Activated CD4-positive, alpha-beta memory T cell treated with anti-CD3 and anti-CD28 coated beads for 36 hours (primary cell): ENCODE measurements around the gene LYZ. TPM values are rescaled to one million over a fixed set of nuclear protein-coding genes. Genes with fewer than 3 reads are reported as not detected.
A peak's percentile ranks its signal among the peaks of the same experiment; 100 is the strongest.

Experiments
- CTCF ChIA-PET: fragments of 350-600 bp; sonication (Branson Sonifier 250); formaldehyde crosslinking; loops from one replicate; lab custom pipeline; 2021; ENCODE audit warnings: antibody characterized with exemption, inconsistent platforms; lab: Charles Lee
- POLR2A ChIA-PET: fragments of 350-600 bp; sonication (Branson Sonifier 250); formaldehyde crosslinking; loops from one replicate; lab custom pipeline; 2021; ENCODE audit warnings: antibody characterized with exemption; lab: Charles Lee
- DNase-seq: peaks from one replicate; pipeline ENCODE4 v3.0.0-alpha.2; 2020
- H3K27ac Mint-ChIP-seq: one replicate; pipeline ENCODE4 v1.8.0; 2021; ENCODE audit warnings: mixed read lengths
- H3K27me3 Mint-ChIP-seq: one replicate; pipeline ENCODE4 v1.8.0; 2021; ENCODE audit warnings: mixed read lengths
- H3K36me3 Mint-ChIP-seq: one replicate; pipeline ENCODE4 v1.8.0; 2021; ENCODE audit warnings: mixed read lengths
- H3K4me1 Mint-ChIP-seq: one replicate; pipeline ENCODE4 v1.8.0; 2021; ENCODE audit warnings: low read depth, mixed read lengths
- H3K4me3 Mint-ChIP-seq: one replicate; pipeline ENCODE4 v1.8.0; 2021; ENCODE audit warnings: mild to moderate bottlenecking, mixed read lengths
- H3K9me3 Mint-ChIP-seq: one replicate; pipeline ENCODE4 v1.8.0; 2021; ENCODE audit warnings: mixed read lengths
- intact Hi-C: fragments of 100-400 bp; cut with micrococcal nuclease; formaldehyde crosslinking; loops from one replicate; pipeline ENCODE4 v1.15.1; 2023
- total RNA-seq, 2 experiments: library from RNA; stranded (reverse); gene quantifications; one replicate each; pipeline ENCODE4 v1.2.3, GENCODE V29; 2021

The LYZ gene
- total RNA-seq, 2 experiments from 2014 or later: not detected

DNA sequence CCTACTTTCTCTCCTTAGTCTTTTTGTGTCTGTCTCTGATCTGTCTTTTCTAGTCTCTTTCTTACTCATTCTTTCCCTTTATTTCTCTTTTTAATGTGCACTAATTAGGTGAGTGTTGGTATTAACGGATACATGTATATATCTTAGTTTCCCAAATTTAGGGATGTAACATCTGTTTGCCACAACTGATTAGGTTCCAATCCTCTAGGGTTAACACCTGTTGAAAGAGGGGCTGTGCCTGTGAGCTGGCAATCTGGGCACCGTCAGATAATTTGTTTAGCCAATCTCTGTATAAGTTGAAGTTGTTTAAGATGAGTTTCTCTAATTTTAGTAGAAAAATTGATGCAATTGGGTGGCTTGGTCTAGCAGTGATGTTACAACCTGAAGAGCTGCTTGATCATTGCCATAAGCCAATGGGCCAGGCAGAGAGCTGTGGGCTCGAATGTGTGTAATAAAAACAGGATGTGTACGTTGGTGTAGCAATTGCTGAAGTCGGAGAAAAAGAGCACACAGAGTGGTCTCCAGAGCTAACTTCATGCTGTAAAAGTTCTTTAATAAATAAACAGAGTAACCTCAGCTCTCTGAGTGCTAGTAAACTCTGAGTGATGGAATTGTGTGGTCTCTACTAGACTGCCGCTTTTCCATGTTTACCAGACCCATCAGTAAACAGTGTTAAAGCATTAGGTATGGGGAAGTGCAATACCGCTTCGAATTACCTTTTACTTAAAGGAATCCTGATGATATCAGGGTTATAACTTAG lies 18.3 kb upstream of the LYZ start:
- CTCF ChIA-PET: interaction anchor here (0.8 to 3.2 kb wide), 3 partner anchors 13 to 53 kb away, joined by 3 to 14 read pairs (median 4); no protein-coding TSS in a partner anchor
- DNase-seq: peak; percentile 54
- Mint-ChIP-seq H3K4me1 (peaks cover 53% of the 10 kb centered on the region), H3K9me3 (no peaks in the 10 kb centered on the region), H3K27ac (peak overlapping the region; percentile 88), H3K4me3 (peak overlapping the region; percentile 73), H3K27me3 (no peaks in the 10 kb centered on the region), H3K36me3 (peaks cover 2% of the 10 kb centered on the region)
- intact Hi-C loops: loop anchor here (1.0 to 5.0 kb wide), 3 partner anchors 38 to 255 kb away; partner anchors contain the start of genes CCT2 and CPSF6
- POLR2A ChIA-PET: interaction anchor here (0.9 to 2.3 kb wide), 2 partner anchors 28 to 30 kb away, joined by 3 to 11 read pairs; no protein-coding TSS in a partner anchor

DNA sequence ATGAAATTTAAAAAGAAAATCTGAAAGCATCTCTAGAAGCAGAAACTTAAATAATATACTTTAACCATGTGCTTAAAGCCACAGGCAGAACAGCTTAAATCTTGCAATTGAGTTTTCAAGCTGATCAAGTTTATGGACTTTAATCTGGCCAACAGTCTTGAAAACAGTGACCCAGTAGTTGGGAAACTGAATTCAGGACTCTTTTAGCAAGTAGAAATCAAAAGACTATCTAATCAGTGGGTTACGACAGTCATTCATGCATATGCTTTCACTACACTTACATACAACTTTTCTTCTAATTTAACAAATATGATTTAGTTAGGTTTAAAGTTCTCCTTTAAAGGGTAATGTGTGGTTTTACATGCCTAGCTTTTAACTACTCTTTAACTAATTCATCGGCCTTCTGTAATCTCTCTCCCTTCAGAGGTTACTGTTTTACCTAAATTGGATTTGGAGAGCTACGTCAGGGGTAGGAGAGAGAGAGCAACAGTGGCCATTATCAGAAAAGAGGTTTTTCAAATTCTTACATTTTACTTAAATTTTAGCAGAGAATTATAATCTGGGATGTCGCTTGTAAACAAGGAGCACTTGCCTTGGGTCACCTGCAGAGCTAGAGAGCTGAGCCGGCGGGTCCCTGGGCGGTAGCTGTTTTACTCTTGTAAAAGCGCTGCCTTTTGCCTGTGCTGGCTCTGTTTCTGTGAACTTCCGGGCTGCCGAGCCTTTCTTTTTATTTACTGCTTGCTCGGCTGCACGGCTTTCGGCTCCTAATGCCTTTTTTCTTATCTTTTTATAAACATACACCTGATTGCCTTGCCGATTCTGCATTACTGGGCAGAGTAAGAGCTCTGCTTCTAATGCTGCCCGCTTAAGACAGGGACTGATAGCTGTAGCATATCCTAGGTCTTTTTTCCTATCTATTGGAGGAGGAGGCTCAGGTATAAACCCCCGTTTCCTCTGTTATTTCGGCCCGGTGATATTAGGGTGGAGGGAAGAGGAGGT lies 17.4 kb upstream of the LYZ start:
- Mint-ChIP-seq H3K4me3 (peak overlapping the region; percentile 73), H3K4me1 (peaks cover 53% of the 10 kb centered on the region), H3K9me3 (no peaks in the 10 kb centered on the region), H3K27ac (peak overlapping the region; percentile 88), H3K36me3 (peaks cover 2% of the 10 kb centered on the region), H3K27me3 (no peaks in the 10 kb centered on the region)
- intact Hi-C loops: loop anchor here (1.0 to 2.0 kb wide), 3 partner anchors 29 to 255 kb away; partner anchors contain the start of genes CCT2, CPSF6 and YEATS4
- DNase-seq: peak; percentile 71
- ChIA-PET POLR2A (interaction anchor here (0.7 to 2.3 kb wide), 4 partner anchors 27 to 409 kb away, joined by 3 to 11 read pairs (median 4); no protein-coding TSS in a partner anchor), CTCF (interaction anchor here (0.6 to 3.2 kb wide), 8 partner anchors 12 to 309 kb away, joined by 3 to 14 read pairs (median 4); no protein-coding TSS in a partner anchor)

- ChIA-PET CTCF (interaction anchor here (0.8 to 3.2 kb wide), 5 partner anchors 26 to 309 kb away, joined by 3 to 14 read pairs (median 5); no protein-coding TSS in a partner anchor), POLR2A (interaction anchor here (0.7 to 2.3 kb wide), 3 partner anchors 26 to 408 kb away, joined by 3 to 11 read pairs (median 4); no protein-coding TSS in a partner anchor)
- Mint-ChIP-seq H3K36me3 (peaks cover 2% of the 10 kb centered on the region), H3K9me3 (no peaks in the 10 kb centered on the region), H3K4me1 (peaks cover 53% of the 10 kb centered on the region), H3K27ac (peak overlapping the region; percentile 88), H3K4me3 (peak overlapping the region; percentile 73), H3K27me3 (no peaks in the 10 kb centered on the region)
- intact Hi-C loops: loop anchor here (1.0 to 2.0 kb wide), 2 partner anchors 28 to 93 kb away; partner anchors contain the start of genes CPSF6 and YEATS4
- no peak for DNase-seq
These were observed 16.7 kb upstream of the LYZ start for GRCh38 chr12:69331519-69331908.

DNA sequence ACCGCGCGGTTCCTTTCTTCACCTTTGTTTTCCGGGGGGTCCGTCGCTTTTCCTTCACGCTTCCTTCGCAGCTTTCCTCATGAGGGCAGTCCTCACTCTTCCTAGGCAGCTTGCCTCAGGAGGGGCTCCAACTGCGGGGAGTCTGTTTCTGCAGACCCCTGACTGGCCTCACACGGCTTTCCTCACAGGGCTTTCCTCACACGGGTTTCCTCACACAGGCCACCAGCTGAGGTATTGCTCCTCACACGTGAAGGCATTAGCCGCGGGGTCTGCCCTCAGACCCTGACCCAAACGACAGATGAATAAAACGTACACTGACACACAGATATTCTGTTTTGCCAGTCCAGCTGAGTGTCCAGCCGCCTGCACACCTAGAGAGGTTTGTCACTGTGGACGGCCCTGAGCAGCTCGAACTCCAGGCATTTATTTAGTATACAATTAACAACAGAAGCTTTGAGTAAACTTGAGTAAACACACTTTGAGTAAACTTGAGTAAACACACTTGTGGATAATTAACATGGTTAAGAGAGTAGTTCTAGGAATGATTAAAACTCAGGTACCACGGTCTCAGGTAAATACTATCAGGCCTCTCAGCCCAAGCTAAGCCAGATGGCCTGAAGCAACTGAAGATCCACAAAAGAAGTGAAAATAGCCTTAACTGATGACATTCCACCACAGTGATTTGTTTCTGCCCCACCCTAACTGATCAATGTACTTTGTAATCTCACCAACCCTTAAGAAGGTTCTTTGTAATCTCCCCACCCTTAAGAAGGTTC lies 16.1 kb upstream of the LYZ start:
- Mint-ChIP-seq H3K4me3 (peak overlapping the region; percentile 73), H3K4me1 (peaks cover 53% of the 10 kb centered on the region), H3K36me3 (no peaks in the 10 kb centered on the region)

DNA sequence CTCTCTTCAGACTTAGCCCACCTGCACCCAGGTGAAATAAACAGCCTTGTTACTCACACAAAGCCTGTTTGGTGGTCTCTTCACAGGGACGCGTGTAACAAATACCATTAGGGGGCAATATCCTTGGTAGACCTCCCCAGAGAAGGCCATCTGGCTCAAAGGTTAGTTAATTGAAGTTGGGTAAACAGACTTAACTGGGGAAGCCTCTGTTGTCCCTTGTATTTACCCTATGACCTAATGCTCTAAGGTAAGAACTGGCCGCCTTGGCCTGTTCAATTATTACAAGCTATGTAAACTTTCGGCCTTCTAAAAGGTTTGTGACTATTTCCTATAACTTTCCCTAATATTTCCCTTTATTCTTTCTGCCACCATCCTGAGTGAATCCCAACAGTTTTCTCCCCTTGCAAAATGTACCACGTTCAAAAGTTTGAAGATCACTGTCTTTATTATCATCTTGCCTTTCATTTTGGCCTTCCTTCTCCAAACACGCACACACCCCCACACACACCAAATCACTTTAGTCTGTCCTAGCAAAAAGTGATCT lies 15.3 kb upstream of the LYZ start:
- no peaks in the 10 kb centered on the region for H3K27me3 Mint-ChIP-seq
- no peaks in the 10 kb centered on the region for H3K36me3 Mint-ChIP-seq
- ChIA-PET POLR2A (no interaction called here), CTCF (interaction anchor here (1.2 to 3.2 kb wide), 2 partner anchors 25 kb away, joined by 3 to 14 read pairs; no protein-coding TSS in a partner anchor)
- DNase-seq: no peak
- no peaks in the 10 kb centered on the region for H3K9me3 Mint-ChIP-seq
- intact Hi-C loops: no loop called here
- H3K4me1 Mint-ChIP-seq: peaks cover 51% of the 10 kb centered on the region
- H3K27ac Mint-ChIP-seq: peak overlapping the region; percentile 19
- H3K4me3 Mint-ChIP-seq: no peak overlapping the region

More for the DNA sequence above, 16.1 kb upstream of the LYZ start:
- no peak for DNase-seq
- no peaks in the 10 kb centered on the region for H3K27me3 Mint-ChIP-seq
- ChIA-PET CTCF (interaction anchor here (1.7 to 3.2 kb wide), 2 partner anchors 26 to 239 kb away, joined by 7 to 14 read pairs; no protein-coding TSS in a partner anchor), POLR2A (interaction anchor here (2.3 kb wide), 1 partner anchor 26 kb away, joined by 11 read pairs; no protein-coding TSS in a partner anchor)
- H3K27ac Mint-ChIP-seq: peak overlapping the region; percentile 88
- no peaks in the 10 kb centered on the region for H3K9me3 Mint-ChIP-seq
- intact Hi-C loops: loop anchor here (1.0 to 2.0 kb wide), 2 partner anchors 27 to 93 kb away; partner anchors contain the start of genes CPSF6 and YEATS4

DNA sequence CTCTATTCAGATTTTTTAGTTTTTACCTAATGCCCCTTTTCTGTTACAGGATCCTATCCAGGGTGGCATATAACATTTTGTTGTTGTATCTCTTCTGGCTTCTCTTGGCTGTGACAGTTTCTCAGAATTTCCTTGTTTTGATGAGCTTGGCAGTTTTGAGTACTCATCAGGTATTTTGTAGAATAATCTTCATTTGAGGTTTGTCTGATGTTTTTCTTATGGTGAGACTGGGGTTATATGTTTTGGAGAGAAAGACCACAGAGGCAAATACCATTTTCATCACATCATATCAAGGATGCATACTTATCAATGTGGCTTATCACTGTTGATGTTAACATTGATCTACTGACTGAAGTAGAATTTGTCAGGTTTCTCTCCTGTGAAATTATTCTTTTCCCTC lies 14.0 kb upstream of the LYZ start:
- no peak for DNase-seq
- CTCF ChIA-PET: interaction anchor here (1.2 kb wide), 1 partner anchor 24 kb away, joined by 3 read pairs; no protein-coding TSS in a partner anchor
- no peak overlapping the region for H3K27ac Mint-ChIP-seq
- no peaks in the 10 kb centered on the region for H3K27me3 Mint-ChIP-seq
- no peak overlapping the region for H3K4me3 Mint-ChIP-seq
- intact Hi-C loops: no loop called here
- POLR2A ChIA-PET: no interaction called here
- H3K9me3 Mint-ChIP-seq: no peaks in the 10 kb centered on the region
- H3K36me3 Mint-ChIP-seq: no peaks in the 10 kb centered on the region
- H3K4me1 Mint-ChIP-seq: peaks cover 43% of the 10 kb centered on the region

DNA sequence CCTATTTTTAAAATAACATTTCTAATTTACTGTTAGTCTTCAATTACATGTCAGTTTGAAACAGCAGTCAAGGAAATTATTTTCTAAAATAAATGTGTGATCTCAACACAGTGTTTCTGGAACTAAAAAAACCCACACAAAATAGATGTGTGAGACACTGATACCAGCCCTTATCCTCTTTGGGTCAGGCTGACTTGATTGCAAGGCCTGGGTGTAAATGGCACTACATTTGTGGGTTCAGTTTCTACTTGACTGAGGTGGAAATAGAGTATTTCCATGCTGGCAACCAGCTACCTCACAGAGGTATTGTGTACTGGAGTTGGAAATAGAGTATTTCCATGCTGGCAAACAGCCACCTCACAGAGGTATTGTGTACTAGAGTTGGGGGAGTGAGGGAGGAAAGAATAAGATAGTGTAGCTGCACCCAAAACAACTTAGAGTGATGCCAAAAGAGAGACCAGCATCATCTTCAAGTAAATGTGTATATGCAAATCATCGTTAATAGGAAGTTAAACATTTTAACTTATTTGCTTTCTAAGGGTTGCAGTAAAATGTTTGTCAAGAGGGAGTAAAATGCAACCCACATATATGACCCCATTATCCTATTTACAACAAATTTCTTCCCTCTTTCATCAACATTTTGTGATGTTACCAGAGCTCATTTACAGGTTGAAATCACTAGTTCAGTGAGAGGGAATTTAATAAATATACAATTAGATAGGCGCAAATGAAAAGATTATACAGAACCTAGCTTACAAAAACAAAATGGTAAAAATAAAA lies 10.7 kb upstream of the LYZ start:
- Mint-ChIP-seq H3K27ac (no peak overlapping the region), H3K36me3 (no peaks in the 10 kb centered on the region), H3K4me1 (peaks cover 22% of the 10 kb centered on the region), H3K4me3 (no peak overlapping the region), H3K27me3 (no peaks in the 10 kb centered on the region), H3K9me3 (no peaks in the 10 kb centered on the region)
- DNase-seq: no peak
- CTCF ChIA-PET: no interaction called here
- intact Hi-C loops: no loop called here
- POLR2A ChIA-PET: no interaction called here

GRCh38 chr12:69338120-69338859 lies 9.9 kb upstream of the LYZ start:
- Mint-ChIP-seq H3K27ac (no peak overlapping the region), H3K36me3 (no peaks in the 10 kb centered on the region), H3K27me3 (no peaks in the 10 kb centered on the region), H3K9me3 (no peaks in the 10 kb centered on the region), H3K4me1 (peaks cover 16% of the 10 kb centered on the region), H3K4me3 (no peak overlapping the region)
- intact Hi-C loops: no loop called here
- CTCF ChIA-PET: no interaction called here
- DNase-seq: no peak
- POLR2A ChIA-PET: no interaction called here

GRCh38 chr12:69338936-69339335 lies 9.2 kb upstream of the LYZ start:
- Mint-ChIP-seq H3K4me1 (peaks cover 11% of the 10 kb centered on the region), H3K9me3 (no peaks in the 10 kb centered on the region), H3K36me3 (no peaks in the 10 kb centered on the region), H3K27me3 (no peaks in the 10 kb centered on the region), H3K4me3 (no peak overlapping the region), H3K27ac (no peak overlapping the region)
- ChIA-PET POLR2A (no interaction called here), CTCF (interaction anchor here (2.1 kb wide), 1 partner anchor 232 kb away, joined by 7 read pairs; no protein-coding TSS in a partner anchor)
- DNase-seq: no peak
- intact Hi-C loops: no loop called here
